ACHN (cell line): ENCODE results near the gene PCDHGA5.
"Not testable (repeated sequence)": the region's sequence is repeated elsewhere in the genome, so short reads cannot be mapped to it uniquely, and the experiment has no call there.

Source experiments
- DNase-seq: peaks from one replicate; pipeline ENCODE4 v3.0.0-alpha.2; 2015
- in situ Hi-C: cut with HindIII; loops from 2 replicates; pipeline ENCODE4 v1.10.0; 2017; ENCODE audit warnings: low sequenced_read_pairs, low pct_ligation_motif_present, low pct_unique_long_range_greater_than_20kb

PCDHGA5 gene

GRCh38 chr5:141403387-141403786 lies 39.4 kb downstream of the PCDHGA5 start:
- no peak for DNase-seq
- in situ Hi-C loops: no loop called here

- in situ Hi-C loops, DNase-seq: not testable (repeated sequence)
Measured at GRCh38 chr5:141407790-141408505, 44.0 kb downstream of the PCDHGA5 start, which contains the start of gene PCDHGB6. PCDHGB6 (plus strand) TSS chr5:141408021; CDS start chr5:141408203, 182 bp downstream.

- DNase-seq: no peak
- in situ Hi-C loops: no loop called here
Measured at GRCh38 chr5:141409598-141410306, 45.8 kb downstream of the PCDHGA5 start.

GRCh38 chr5:141411575-141411974 lies 47.6 kb downstream of the PCDHGA5 start:
- in situ Hi-C loops: no loop called here
- DNase-seq: no peak

- DNase-seq: peak; percentile 17
- in situ Hi-C loops: no loop called here
Measured at GRCh38 chr5:141412854-141413539, 49.0 kb downstream of the PCDHGA5 start, which contains the start of gene PCDHGA10. PCDHGA10 (plus strand) TSS chr5:141412987; CDS start chr5:141413176, 189 bp downstream.

- in situ Hi-C loops: no loop called here
- DNase-seq: no peak
Measured at GRCh38 chr5:141413540-141414069, 49.6 kb downstream of the PCDHGA5 start.

GRCh38 chr5:141414548-141415274 lies 50.7 kb downstream of the PCDHGA5 start:
- in situ Hi-C loops, DNase-seq: not testable (repeated sequence)

- in situ Hi-C loops, DNase-seq: not testable (repeated sequence)
Measured at GRCh38 chr5:141415275-141415618, 51.3 kb downstream of the PCDHGA5 start.
